Stimulated activated naive CD8-positive, alpha-beta T cell treated with anti-CD3 and anti-CD28 coated beads, Interleukin-15, Interleukin-2, amounts not matched to agents 100 U/mL and 50 U/mL, for 24 hours (primary cell): ENCODE data around the gene OBSL1.

Source experiments
- ATAC-seq: fragments of 150-1000 bp; cut with Tn5 transposase; one replicate; pipeline ENCODE4 v1.10.0; 2021
- DNase-seq: peaks from one replicate; pipeline ENCODE4 v3.0.0; 2021

OBSL1 gene

DNA sequence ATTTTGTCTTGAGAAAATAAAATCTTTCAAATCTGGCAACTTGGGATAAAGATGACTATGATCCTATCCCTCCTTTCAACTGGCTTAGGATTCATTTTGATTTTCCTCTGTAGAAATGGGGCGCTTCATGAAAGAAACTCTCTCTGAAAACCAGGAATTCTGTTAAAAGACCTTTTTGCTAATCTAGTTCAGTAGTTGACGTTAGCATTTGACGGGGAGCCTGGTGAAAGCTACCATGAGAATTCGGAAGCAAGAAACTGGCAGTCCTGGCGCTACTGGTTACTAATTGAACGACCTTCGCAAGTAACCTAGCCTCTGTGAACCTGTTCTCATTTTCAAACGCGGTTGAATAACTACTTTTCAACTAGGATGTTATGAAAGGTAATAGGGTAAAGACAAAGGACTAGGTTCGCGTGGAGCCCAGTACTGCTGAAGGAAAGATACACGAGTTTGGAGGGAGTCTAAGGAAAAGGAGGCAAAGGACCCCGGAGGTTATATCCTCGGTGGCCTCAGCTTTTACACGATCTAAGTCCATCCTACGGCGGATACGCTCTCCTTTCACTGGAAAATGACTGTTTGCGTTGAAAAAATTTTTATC lies 25.7 kb upstream of the OBSL1 start:
- no peak for ATAC-seq
- DNase-seq, result no peak

DNA sequence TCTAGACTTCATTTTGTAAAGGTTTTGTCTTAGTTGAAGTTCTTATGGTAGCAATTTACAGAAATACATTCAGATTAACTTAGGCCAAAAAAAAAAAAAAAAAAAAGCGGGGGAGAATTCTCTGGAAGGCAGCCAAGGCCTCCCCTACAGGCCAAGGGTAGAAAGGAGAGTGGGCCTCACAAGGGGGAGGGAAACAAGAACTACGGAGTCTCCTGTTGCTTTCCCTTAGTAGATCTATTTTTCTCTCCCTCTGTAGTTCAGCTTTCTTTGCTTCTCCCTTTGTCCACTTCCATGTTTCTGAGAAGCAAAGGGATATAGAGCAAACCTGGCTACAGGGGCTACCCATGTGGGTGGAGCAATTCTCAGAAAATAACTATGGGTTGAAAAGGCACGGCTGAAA lies 23.9 kb upstream of the OBSL1 start:
- DNase-seq (no peak), ATAC-seq (no peak)

DNA sequence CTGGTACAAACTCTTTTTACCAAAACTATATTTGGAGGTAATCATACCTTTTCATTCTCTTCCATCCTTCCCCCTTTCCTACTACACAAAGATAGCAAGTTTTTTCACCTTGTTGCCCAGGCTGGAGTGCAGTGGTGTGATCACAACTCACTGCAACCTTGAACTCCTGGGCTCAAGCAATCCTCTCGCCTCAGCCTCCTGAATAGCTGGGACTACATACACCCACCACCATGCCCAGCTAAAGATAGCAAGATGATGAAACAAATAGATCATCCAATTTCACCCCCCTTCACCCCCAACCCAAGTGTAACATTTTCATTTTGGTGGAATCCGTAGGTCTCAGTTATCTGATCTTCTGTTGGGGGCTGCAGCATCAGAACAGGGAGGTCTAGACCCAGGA lies 21.8 kb upstream of the OBSL1 start:
- no peak for ATAC-seq
- no peak for DNase-seq

DNA sequence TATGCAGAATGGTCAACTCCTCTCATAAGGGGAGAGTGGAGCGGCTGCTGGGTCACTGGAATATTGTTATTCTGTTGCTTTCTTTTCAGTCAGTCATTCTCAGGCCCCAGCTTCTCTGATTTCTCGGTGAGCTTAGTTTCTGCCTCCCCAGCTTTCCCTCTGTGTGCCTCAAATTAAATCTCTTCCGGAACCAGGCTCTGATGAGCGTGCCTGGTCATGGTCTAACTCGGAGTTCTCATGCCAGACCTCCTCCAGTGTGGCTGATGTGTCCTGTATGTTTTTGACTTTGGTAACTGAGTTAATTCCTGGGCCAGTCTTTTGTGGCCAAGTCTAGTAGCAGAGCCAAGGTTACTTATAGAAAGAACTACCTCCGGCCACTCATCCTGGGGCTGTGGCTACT lies 21.4 kb upstream of the OBSL1 start:
- ATAC-seq (no peak), DNase-seq (no peak)

DNA sequence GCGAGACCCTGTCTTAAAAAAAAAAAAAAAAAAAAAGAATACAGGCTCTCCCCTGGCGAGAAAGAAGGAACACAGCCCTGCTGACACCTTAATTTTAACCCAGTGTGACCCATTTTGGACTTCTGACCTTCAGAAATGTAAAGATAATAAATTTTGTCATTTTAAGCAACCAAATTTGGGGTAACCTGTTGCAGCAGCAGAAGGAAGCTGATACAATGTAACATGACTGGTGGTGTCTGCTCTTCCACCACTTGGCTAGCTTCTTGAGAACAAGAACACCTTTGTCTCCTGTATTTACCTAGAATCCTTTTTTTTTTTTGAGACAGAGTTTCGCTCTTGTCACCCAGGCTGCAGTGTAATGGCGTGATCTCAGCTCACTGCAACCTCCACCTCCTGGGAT lies 19.8 kb upstream of the OBSL1 start:
- DNase-seq (no peak), ATAC-seq (no peak)

DNA sequence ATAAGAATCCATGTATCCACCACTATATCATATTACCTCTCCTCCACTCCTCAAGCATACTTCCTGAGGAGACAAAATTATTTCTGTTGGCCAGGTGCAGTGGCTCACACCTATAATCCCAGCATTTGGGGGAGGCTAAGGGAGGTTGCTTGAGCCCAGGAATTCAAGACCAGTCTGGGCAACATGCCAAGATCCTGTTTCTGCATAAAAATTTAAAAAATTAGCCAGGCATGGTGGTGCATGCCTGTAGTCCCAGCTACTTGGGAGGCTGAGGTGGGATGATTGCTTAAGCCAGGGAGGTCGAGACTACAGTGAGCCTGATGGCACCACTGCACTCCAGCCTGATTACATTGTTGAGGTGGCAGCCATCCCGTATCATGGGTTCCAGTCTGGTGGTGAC lies 10.0 kb upstream of the OBSL1 start:
- DNase-seq (no peak), ATAC-seq (no peak)

DNA sequence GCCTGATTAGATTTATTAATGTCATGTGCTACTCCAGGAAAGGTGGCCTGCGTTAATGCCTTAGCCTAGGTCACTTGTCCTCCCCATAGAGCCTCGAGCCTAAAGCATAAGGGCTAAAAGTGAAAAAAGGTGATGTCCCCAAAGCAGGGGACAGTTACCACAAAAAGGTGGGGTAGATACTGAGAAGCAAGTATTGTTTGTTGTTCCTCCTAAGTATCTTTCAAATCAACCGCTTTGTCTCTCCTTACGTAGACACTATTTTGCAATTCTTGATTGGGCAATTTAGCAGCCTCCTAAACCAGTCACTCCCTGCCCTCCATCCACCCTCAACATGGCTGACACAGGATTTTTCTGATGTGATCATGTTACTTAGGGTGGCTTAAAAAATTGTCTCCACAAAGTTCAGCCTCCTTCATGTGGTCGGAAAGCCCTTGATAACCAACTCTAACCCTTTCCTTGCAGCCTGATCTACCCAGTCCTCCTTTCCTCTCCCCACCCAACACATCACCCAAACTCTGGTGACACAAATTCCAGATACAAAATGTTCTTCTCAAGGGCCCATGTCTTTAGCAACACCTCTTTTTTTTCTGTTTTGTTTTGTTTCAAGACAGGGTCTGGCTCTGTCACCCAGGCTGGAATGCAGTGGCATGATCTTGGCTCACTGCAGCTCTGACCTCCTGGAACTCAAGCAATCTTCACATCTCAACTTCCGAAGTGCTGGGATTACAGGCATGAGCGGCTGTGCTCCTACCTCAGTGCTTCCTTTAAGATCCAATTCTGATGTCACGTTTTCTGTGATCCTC lies 7.7 kb upstream of the OBSL1 start:
- DNase-seq (no peak), ATAC-seq (no peak)

DNA sequence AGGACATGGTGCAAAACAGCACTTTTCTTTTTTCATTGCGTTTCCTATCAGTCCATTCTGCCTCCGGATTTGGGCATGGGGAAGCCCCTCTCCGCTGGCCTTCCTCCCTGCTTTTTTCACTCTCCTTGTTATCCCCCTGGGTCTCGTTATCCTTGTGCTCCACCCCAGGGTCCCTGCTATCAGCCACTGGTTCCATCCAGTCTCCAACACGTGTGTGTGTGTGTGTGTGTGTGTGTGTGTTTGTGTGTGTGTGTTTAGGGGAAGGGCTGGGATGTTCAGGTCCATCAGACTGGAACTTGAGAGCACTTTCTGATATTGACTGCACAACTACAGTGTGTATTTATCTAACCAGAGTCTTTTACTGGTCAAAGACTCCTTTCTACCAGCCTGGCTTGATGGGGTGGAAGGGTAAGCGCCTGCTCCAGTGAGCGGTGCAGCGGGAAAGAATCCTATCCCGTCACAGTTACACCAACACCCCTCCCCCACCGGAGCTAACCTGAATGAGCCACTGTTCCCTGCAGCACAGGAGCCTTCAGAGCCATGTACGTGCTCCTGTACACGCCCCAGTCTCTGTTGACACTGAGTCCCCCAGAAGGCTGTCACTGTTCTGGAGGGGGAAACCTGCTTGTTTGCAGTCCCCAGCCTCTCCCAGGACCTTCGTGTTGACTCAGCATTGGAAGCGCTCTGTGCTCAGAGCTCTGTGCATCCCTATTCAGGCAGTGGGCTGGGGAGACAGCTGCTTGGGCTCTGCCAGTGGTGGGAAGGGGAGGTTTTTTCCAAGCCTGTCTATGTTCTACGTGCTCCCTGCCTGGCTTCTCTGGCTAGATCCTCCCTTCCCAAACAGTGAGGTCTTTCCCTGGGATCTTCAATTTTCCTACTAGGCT lies 5.4 kb upstream of the OBSL1 start:
- DNase-seq (no peak), ATAC-seq (no peak)

DNA sequence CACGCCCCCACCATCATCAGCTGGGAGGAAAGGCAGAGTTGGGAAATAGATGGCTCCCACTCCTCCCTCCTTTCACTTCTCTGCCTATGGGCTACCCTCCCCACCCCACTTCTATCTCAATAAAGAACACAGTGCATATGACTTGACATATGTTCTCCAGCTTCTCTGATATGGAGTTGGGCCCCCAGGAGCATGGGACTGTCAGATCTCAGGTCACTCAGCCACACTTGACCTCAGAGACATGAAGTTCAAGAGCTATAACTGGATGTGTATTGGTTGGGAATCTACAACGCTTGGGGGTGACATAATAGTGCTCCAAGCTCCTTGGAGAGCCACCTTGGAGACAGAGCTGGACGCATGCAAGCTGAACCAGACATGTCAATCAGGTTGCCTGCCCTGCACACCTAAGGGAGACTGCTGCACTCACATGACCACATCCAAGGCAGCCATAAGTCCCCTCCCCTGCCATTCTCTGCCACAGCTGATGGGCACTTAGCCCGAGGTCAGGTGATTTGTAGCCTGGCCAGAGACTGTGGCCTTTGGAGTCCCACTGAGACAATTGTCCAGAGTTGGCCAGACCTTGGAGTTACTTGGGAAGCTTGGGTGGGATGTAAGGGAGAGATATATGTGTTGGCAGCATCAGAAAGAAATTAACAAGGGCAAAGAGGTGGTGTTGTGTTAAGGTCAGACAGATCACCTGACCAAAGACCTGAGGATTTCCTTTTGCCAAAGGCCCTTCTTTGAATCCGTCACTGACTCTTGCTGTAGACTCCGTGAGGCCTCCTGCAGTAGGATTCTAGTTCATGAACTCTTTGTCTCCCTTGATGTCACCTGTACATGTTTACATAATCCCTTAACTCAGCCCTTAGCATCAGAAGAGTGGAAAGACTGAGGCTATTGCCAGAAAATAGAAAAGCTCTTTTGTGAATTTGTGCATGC lies 4.5 kb upstream of the OBSL1 start:
- no peak for ATAC-seq
- no peak for DNase-seq

DNA sequence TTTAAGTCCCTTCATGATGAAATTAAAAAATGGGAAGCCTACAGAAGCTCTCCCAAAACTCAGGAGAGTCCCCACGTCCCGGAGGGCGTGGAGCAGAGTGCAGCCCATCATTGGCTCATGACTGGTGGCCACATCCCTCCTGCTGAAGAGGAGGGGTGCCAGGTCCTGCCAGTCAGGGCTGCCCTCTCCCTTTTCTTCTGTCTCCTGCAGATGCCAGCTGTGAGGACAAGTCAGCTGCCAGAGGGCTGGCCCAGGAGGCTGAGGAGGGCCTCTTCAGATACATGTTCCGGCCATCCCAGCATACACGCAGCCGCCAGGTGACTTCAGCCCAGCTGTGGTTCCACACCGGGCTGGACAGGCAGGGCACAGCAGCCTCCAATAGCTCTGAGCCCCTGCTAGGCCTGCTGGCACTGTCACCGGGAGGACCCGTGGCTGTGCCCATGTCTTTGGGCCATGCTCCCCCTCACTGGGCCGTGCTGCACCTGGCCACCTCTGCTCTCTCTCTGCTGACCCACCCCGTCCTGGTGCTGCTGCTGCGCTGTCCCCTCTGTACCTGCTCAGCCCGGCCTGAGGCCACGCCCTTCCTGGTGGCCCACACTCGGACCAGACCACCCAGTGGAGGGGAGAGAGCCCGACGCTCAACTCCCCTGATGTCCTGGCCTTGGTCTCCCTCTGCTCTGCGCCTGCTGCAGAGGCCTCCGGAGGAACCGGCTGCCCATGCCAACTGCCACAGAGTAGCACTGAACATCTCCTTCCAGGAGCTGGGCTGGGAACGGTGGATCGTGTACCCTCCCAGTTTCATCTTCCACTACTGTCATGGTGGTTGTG lies 3.4 kb upstream of the OBSL1 start:
- no peak for ATAC-seq

DNA sequence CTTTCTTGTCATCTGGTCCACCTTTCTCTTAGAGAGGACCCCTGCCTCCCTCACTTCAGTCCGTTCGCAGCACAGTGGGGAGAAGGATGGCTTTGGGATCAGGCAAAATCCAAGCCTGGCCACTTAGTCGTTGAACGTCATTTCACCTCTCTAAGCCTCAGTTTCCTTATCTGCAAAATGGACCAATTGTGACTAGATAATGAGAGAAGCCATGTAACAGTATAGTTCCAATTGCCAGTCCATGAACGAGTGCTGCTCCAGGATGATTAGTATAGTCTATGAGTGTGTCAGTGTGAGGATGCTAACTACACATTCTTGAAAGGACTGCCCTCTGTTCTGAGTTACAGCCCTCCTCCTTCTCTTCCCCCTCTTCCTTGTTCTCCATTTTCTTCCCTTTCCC lies 1.8 kb upstream of the OBSL1 start:
- ATAC-seq (no peak), DNase-seq (no peak)

More for the DNA sequence above, 3.4 kb upstream of the OBSL1 start:
- no peak for DNase-seq

DNA sequence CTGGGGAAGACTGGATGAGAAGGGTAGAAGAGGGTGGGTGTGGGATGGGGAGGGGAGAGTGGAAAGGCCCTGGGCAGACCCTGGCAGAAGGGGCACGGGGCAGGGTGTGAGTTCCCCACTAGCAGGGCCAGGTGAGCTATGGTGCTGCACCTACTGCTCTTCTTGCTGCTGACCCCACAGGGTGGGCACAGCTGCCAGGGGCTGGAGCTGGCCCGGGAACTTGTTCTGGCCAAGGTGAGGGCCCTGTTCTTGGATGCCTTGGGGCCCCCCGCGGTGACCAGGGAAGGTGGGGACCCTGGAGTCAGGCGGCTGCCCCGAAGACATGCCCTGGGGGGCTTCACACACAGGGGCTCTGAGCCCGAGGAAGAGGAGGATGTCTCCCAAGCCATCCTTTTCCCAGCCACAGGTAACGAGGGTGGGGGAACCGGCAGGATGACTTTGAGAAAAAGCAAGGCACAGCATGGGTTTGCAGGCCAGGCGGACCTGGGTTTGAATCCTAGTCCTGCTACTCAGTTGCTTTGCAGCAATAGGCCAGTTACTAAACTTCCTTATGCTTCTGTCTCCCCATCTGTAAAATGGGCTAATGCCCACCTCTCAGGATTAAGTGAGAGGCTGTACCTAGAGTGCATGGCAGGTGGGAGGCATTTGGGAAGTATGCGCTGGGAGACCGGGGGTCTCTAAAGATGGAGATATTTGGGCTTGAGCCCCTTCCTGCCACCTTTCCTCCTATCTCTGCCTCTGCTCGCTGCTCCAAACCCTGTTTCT lies 1.1 kb upstream of the OBSL1 start, which contains the start of gene INHA:
INHA (plus strand) TSS at position 74 of the 765 bp plus-strand sequence; CDS start at position 139, 65 bp downstream.
- ATAC-seq, result no peak

DNA sequence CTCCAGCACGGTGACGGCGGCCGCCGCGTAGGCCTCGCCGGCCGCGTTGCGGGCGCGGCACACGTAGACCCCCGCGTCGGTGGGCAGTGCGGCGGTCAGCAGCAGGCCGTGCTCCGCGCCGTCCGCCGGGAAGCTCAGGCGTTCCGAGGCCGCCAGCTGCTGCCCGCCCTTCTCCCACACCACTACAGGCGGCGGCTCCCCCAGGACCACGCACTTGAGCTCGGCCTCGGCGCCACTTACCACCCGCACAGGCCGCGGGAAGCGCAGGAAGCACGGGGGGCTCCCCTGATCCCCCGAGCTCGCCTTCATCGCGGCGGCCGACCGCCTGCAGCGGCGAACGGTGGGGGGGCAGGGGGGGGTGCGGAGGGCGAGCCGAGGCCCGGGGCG lies 422 bp downstream of the OBSL1 start:
- peak; percentile 2 for ATAC-seq

More for the DNA sequence above, 1.1 kb upstream of the OBSL1 start, which contains the start of gene INHA:
- DNase-seq, result no peak

DNA sequence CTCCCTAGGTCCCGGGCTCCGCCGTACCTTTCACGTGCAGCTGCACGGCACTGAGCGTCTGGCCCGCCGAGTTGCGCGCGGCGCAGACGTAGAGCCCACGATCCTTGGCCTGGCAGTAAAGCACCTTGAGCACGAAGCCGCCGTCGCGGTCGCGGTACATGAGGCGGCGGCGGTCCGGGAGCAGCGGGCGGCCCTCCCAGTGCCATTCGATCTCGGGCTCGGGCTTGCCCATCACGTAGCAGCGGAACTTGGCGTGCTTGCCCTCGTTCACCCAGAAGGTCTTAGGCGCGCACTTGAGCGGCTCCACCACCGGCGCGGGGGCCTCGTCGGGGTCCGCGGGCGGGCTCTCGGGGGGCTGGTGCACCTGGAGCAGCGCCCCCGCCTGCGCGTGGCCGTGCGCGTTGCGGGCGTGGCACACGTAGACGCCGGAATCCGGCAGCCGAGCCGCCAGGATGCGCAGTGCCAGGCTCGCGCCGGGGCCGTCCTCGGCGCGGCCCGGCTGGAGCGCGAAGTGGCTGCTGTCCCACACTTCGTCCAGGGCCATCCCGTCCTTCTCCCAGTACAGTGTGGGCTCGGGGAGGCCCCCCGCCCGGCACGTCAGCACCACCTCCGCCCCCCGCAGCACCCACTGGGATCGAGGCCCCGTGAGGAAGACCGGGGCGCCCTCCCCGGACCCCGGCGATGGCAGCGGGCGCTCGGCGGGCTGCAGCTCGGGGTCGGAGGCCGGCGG lies 980 bp downstream of the OBSL1 start:
- ATAC-seq (peak; percentile 16), DNase-seq (peak; percentile 16)

More for the DNA sequence above, 422 bp downstream of the OBSL1 start:
- no peak for DNase-seq

DNA sequence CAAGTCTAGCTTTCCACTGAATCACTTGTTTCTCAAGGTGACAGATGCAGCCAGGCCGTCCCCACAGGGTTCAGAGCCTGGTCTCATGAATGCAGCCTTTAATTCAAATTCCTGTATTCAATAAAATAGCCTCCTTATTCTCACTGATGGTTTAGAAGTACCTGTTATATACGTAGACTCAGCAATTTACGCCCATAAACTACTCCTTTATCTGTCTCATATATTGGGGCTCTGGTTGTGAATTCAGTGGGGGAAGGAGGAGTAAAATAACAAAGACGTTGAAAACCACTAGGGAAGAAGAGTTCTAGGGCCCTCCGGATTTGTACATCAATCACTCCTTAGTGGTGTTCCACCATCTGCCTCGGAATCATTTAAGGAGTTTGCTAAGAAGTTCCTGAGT lies 1.7 kb downstream of the OBSL1 start:
- ATAC-seq (no peak), DNase-seq (no peak)

DNA sequence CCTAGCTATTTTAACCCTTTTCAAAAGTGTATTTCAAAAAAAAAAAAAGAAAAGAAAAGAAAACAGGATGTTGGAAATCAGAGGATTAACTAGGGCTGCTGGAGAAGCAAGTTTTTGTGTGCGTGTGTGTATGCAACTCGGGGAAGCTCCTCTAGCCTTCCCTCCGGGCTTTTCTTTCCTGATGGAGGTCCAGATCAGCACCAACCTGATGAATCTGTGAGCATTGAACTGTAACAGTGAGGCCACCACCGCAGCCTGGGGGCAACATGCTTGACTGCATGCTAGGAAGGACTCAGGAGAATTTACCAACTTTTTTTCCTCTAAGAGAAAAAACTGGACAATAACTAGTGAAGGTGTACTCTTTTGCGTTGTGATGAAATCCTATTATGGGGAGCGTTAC lies 2.3 kb downstream of the OBSL1 start:
- ATAC-seq, result no peak
- DNase-seq, result no peak

DNA sequence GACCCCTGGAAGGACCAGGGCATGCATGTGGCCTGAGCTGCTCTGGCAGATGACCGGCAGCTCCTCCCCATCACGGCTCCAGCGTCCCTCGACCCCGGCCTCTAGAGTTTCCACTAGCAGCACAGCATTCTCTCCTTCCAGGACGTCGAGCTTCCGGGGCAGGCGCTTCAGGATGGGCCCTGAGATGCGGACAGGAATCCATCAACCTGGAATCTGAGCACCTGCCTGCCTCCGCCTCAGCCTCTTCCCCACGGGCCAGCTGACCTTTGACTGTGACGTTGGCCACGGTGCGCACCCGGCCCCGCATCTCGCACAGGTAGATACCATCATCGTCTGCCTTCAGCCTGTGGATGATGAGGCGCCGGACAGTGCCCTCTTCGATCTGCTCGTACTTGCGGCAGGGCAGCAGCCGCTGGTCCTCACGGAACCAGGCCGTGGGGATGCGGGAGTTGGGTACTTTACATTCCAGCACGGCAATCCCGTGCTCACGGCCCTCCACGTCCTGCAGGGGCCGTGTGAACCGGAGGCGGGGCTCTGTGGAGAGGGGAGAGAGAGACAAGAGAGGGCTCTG lies 3.5 kb downstream of the OBSL1 start:
- no peak for DNase-seq
- ATAC-seq, result no peak

DNA sequence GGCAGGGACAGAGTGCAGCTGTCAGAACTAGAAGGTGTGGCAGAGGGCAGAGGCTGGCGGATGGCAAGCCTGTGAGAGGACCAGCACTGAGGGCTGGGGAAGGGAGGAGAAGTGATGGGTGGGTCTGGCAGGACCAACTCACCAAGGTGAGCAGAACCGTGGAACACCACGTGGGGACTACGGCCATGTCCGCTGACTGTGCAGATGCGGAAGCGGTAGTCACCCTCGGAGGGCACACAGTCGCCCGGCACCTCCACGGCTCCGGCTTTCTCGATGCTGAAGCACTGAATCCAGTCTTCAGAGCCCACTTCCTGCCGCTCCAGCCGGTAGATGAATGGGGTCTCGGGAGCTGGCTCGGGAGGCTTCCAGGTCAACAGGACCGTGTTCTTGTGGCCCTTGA lies 4.2 kb downstream of the OBSL1 start:
- no peak for ATAC-seq
- no peak for DNase-seq

DNA sequence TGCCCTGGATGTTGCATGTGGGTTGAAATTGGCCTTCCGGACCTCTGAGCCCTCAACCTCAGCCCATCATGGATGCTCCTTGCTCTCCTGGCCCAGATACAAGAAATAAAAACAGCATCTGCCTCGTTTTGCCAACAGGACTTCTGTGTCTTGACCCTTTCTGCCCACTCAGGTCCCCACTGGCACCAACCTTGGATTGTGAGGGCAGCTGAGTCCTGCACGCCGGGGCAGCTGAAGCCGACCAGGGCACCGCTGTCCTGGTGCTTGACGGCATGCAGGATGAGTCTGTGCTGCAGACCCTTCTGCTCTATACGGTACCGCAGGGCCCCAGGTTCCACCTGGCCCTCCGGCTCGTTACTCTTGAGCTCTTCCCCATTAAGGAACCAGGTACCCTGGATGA lies 4.7 kb downstream of the OBSL1 start:
- DNase-seq (no peak), ATAC-seq (no peak)
